SK-N-SH (cell line): ENCODE data around the gene FOXP1. TPM values are rescaled to one million over a fixed set of nuclear protein-coding genes. Genes with fewer than 3 reads are reported as not detected.

ENCODE experiments used
- CTCF ChIA-PET: fragments of 300-600, 350-600 bp; formaldehyde crosslinking; extraction: SDS; loops from one replicate; lab custom pipeline; 2021; lab: Yijun Ruan, JAX
- POLR2A ChIA-PET: fragments of 350-600 bp; sonication (Branson Sonifier 250); formaldehyde crosslinking; extraction: SDS; loops from one replicate; lab custom pipeline; 2020; ENCODE audit warnings: antibody characterized with exemption, inconsistent platforms; lab: Yijun Ruan, JAX
- DNase-seq: peaks from one replicate; pipeline ENCODE4 v3.0.0; 2012
- H2AFZ ChIP-seq: fragments of 200-600 bp; sonication (generic); 2 replicates; pipeline ENCODE4 v1.8.1; 2016; ENCODE audit warnings: antibody characterized with exemption, mild to moderate bottlenecking, low read depth
- H3F3A ChIP-seq: fragments of 200-600 bp; sonication (generic); replicated peaks from 2 replicates; pipeline ENCODE3; 2016; ENCODE audit warnings: antibody characterized with exemption, mild to moderate bottlenecking; ENCODE audit not compliant: insufficient read depth
- H3K27ac ChIP-seq, 2 experiments: fragments of 200-500 bp in 1 of 2; fragments of 200-600 bp in 1 of 2; sonication (Bioruptor generic) in 1 of 2; sonication (generic), shearing (Covaris generic) in 1 of 2; 2 replicates each; pipeline versions ENCODE4 v1.5.1 to v1.6.1; 2014 to 2016; ENCODE audit warnings: low read depth in 2 of 2, inconsistent platforms in 1 of 2, low read length in 1 of 2, mild to moderate bottlenecking in 1 of 2, mixed read lengths in 1 of 2
- H3K27me3 ChIP-seq: fragments of 200-600 bp; sonication (generic), shearing (Covaris generic); 2 replicates; pipeline ENCODE4 v1.6.1; 2016; ENCODE audit warnings: mixed run types; ENCODE audit not compliant: insufficient read depth
- H3K36me3 ChIP-seq, 2 experiments: fragments of 200-500 bp in 1 of 2; fragments of 200-600 bp in 1 of 2; sonication (Bioruptor generic) in 1 of 2; sonication (generic) in 1 of 2; replicated peaks in 1 of 2; 2 replicates each; pipeline versions ENCODE3 to v1.5.1; 2014 to 2016; ENCODE audit warnings: low read length in 1 of 2, mild to moderate bottlenecking in 1 of 2; ENCODE audit not compliant: insufficient read depth in 2 of 2, control insufficient read depth in 1 of 2
- H3K4me1 ChIP-seq, 2 experiments: fragments of 200-500 bp in 1 of 2; fragments of 200-600 bp in 1 of 2; sonication (Bioruptor generic) in 1 of 2; sonication (generic), shearing (Covaris generic) in 1 of 2; 2 replicates each; pipeline versions ENCODE4 v1.5.1 to v1.6.1; 2014 to 2016; ENCODE audit warnings: low read depth in 1 of 2, low read length in 1 of 2, mixed run types in 1 of 2; ENCODE audit not compliant: insufficient read depth in 2 of 2, control insufficient read depth in 1 of 2
- H3K4me2 ChIP-seq: fragments of 200-600 bp; sonication (generic), shearing (Covaris generic); 2 replicates; pipeline ENCODE4 v1.6.1; 2017; ENCODE audit warnings: mixed run types
- H3K4me3 ChIP-seq, 2 experiments: fragments of 200-500 bp in 1 of 2; fragments of 200-600 bp in 1 of 2; sonication (Bioruptor generic) in 1 of 2; sonication (generic), shearing (Covaris generic) in 1 of 2; 2 replicates each; pipeline versions ENCODE4 v1.5.1 to v1.8.1; 2014 to 2016; ENCODE audit warnings: low read depth in 2 of 2, inconsistent platforms in 1 of 2, low read length in 1 of 2, mild to moderate bottlenecking in 1 of 2, mixed read lengths in 1 of 2, moderate library complexity in 1 of 2
- H3K79me2 ChIP-seq: fragments of 200-600 bp; sonication (generic); 2 replicates; pipeline ENCODE4 v1.8.1; 2017; ENCODE audit warnings: mild to moderate bottlenecking; ENCODE audit not compliant: insufficient read depth
- H3K9ac ChIP-seq: fragments of 200-600 bp; sonication (generic); 2 replicates; pipeline ENCODE4 v1.6.1; 2017; ENCODE audit warnings: mixed run types
- H3K9me2 ChIP-seq: fragments of 200-600 bp; sonication (generic); 2 replicates; pipeline ENCODE4 v1.6.1; 2017; ENCODE audit warnings: mixed run types
- H3K9me3 ChIP-seq: fragments of 200-600 bp; sonication (generic); 2 replicates; pipeline ENCODE4 v1.6.1; 2017; ENCODE audit warnings: mixed run types, mild to moderate bottlenecking, moderate library complexity
- H4K20me1 ChIP-seq: fragments of 200-600 bp; sonication (generic); 2 replicates; pipeline ENCODE4 v1.6.1; 2017; ENCODE audit warnings: mild to moderate bottlenecking, mixed run types; ENCODE audit not compliant: insufficient read depth
- EZH2phosphoT487 ChIP-seq: fragments of 200-600 bp; sonication (generic); IDR thresholded peaks from 2 replicates; pipeline ENCODE4 v1.6.1; 2017; ENCODE audit warnings: low read depth, mixed run types, mild to moderate bottlenecking, antibody characterized with exemption, moderate library complexity, borderline replicate concordance
- FOSL2 ChIP-seq: IDR thresholded peaks from 2 replicates; pipeline ENCODE4 v1.4.0; 2012; ENCODE audit warnings: low read depth, mild to moderate bottlenecking, moderate library complexity, borderline replicate concordance
- GATA2 ChIP-seq: sonication (generic); formaldehyde crosslinking; IDR thresholded peaks from 2 replicates; pipeline ENCODE4 v1.5.0; 2020; ENCODE audit warnings: mild to moderate bottlenecking, missing genetic modification reagents
- IRF3 ChIP-seq: fragments of 150-350 bp; IDR thresholded peaks from 2 replicates; pipeline ENCODE4 v1.6.1; 2016; ENCODE audit warnings: mild to moderate bottlenecking, low read depth, low read length
- JUND ChIP-seq: IDR thresholded peaks from 2 replicates; pipeline ENCODE4 v1.4.0; 2012
- MAX ChIP-seq: IDR thresholded peaks from 2 replicates; pipeline ENCODE4 v1.4.0; 2012; ENCODE audit warnings: low read depth
- MEF2A ChIP-seq: IDR thresholded peaks from 2 replicates; pipeline ENCODE4 v1.4.0; 2012; ENCODE audit warnings: low read depth, borderline replicate concordance
- MXI1 ChIP-seq: IDR thresholded peaks from 2 replicates; pipeline ENCODE4 v1.6.1; 2012; ENCODE audit warnings: mild to moderate bottlenecking, low read depth, low read length, improper control_type of control experiment
- NRF1 ChIP-seq: IDR thresholded peaks from 2 replicates; pipeline ENCODE4 v1.6.1; 2012; ENCODE audit warnings: low read depth, mild to moderate bottlenecking, low read length
- RAD21 ChIP-seq: IDR thresholded peaks from 2 replicates; pipeline ENCODE4 v1.6.1; 2012; ENCODE audit warnings: mild to moderate bottlenecking, low read length
- RCOR1 ChIP-seq: fragments of 150-350 bp; IDR thresholded peaks from 2 replicates; pipeline ENCODE4 v1.6.1; 2017; ENCODE audit warnings: antibody characterized with exemption, low read length
- SMC3 ChIP-seq: IDR thresholded peaks from 2 replicates; pipeline ENCODE4 v1.6.1; 2012; ENCODE audit warnings: low read depth, low read length, improper control_type of control experiment
- TAF1 ChIP-seq: IDR thresholded peaks from 2 replicates; pipeline ENCODE4 v1.6.1; 2012; ENCODE audit warnings: low read depth, mild to moderate bottlenecking, low read length, moderate library complexity, borderline replicate concordance
- TCF12 ChIP-seq: IDR thresholded peaks from 2 replicates; pipeline ENCODE4 v1.4.0; 2012
- YY1 ChIP-seq: IDR thresholded peaks from 2 replicates; pipeline ENCODE4 v1.4.0; 2012; ENCODE audit warnings: low read depth, mild to moderate bottlenecking
- ZBTB33 ChIP-seq: IDR thresholded peaks from 2 replicates; pipeline ENCODE4 v1.4.0; 2012; ENCODE audit warnings: low read depth, borderline replicate concordance
- WGBS: methylation state at CpG from one replicate; pipeline ENCODE4 v1.1.6; 2017; ENCODE audit warnings: low lambda C conversion rate; 5-methylcytosine and 5-hydroxymethylcytosine counted together
- polyA plus RNA-seq, 3 experiments: library from polyadenylated mRNA; depleted of rRNA; stranded (reverse); fragments of >200 nt; gene quantifications; 2 replicates each; pipeline ENCODE4 v1.2.3, GENCODE V29; 2012
- TF ChIP-seq, protein P1 (sequence below): IDR thresholded peaks from 2 replicates; pipeline ENCODE4; 2012

The FOXP1 gene
- polyA plus RNA-seq, 1 of the 3 experiments (the other 2 are of a cell fraction), result 8.8 TPM

DNA sequence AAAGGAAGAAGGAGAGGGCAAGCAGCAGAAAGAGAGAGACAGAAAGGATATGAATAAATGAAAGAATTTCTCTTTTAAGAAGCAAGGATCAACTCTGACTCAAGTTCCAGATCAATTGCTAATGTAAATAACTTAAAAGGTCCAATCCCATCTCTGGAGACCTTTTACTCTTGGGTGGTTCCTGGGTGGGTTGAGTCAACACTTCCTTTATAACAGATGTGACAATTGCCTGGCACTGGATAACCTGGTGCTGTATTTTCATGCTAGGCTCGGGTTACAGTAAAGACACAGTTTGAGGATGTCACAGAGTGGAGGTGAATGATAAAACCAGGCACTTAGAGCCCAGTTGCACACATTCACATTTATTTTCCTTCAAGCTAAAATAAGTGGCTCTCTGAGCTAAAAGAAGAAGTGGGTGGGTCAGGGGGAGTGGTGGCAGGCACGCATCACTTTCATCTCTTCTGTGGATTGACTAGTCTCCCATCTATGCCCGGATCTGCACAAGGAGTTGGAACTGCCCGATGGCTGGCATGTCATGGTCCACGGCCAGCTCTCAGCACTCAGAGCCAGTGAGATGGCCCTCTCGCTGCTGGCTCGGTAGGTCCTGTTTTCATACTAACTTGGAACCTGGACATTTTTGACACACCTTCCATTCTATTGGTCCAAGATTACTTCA is 465.8 kb downstream of the FOXP1 start:
- peak overlapping the region in 1 of 2 experiments; percentile 72; a peak in 2 of 4 replicates for H3K27ac ChIP-seq
- H3K9me3 ChIP-seq, result no peaks in the 10 kb centered on the region
- no peaks in the 10 kb centered on the region for H3K36me3 ChIP-seq
- H3K9ac ChIP-seq, result peak overlapping the region; percentile 32; the same call in 1 of the 2 replicates
- DNase-seq, result no peak
- H3K27me3 ChIP-seq, result no peaks in the 10 kb centered on the region
- H3K4me3 ChIP-seq, result no peak overlapping the region
- no peaks in the 10 kb centered on the region for H3K9me2 ChIP-seq
- peaks cover 2 to 23% of the 10 kb centered on the region in 2 experiments for H3K4me1 ChIP-seq
- 84% methylated on average over 7 of the region's 7 CpGs for WGBS
- peaks cover 42% of the 10 kb centered on the region; the same call in 1 of the 2 replicates for H3K79me2 ChIP-seq
- no peaks in the 10 kb centered on the region for H4K20me1 ChIP-seq
- ChIA-PET CTCF (no interaction called here), POLR2A (no interaction called here)
- H3K4me2 ChIP-seq, result peak overlapping the region; percentile 25; the same call in 1 of the 2 replicates
- H3F3A ChIP-seq, result peaks cover 21% of the 10 kb centered on the region
- TF ChIP-seq RAD21 (no peak), TCF12 (peak; percentile 34; the same call in 1 of the 2 replicates)
- no peak overlapping the region for H2AFZ ChIP-seq

- ChIA-PET POLR2A (no interaction called here), CTCF (no interaction called here)
- H3K79me2 ChIP-seq, result peaks cover 46% of the 10 kb centered on the region; the same call in 1 of the 2 replicates
- H2AFZ ChIP-seq, result no peak overlapping the region
- peaks cover 22% of the 10 kb centered on the region for H3F3A ChIP-seq
- peaks cover 2 to 27% of the 10 kb centered on the region in 2 experiments; a peak in 3 of 4 replicates for H3K4me1 ChIP-seq
- no peak overlapping the region for H3K4me3 ChIP-seq
- H3K27ac ChIP-seq, result no peak overlapping the region
- no peak overlapping the region for H3K9ac ChIP-seq
- no peak for DNase-seq
- 77% methylated on average over 7 of the region's 8 CpGs for WGBS
- no peaks in the 10 kb centered on the region for H4K20me1 ChIP-seq
- H3K36me3 ChIP-seq, result peaks cover 6 to 11% of the 10 kb centered on the region in 2 experiments
- no peaks in the 10 kb centered on the region for H3K27me3 ChIP-seq
- H3K9me3 ChIP-seq, result no peaks in the 10 kb centered on the region
- H3K4me2 ChIP-seq, result no peak overlapping the region
- no peaks in the 10 kb centered on the region for H3K9me2 ChIP-seq
- no peak for TF ChIP-seq RAD21
- TF ChIP-seq TAF1, result no peak
- no peak for TF ChIP-seq IRF3
- TF ChIP-seq YY1, result no peak
- no peak for TF ChIP-seq RCOR1
- no peak for TF ChIP-seq ZBTB33
- TF ChIP-seq, protein P1, sequence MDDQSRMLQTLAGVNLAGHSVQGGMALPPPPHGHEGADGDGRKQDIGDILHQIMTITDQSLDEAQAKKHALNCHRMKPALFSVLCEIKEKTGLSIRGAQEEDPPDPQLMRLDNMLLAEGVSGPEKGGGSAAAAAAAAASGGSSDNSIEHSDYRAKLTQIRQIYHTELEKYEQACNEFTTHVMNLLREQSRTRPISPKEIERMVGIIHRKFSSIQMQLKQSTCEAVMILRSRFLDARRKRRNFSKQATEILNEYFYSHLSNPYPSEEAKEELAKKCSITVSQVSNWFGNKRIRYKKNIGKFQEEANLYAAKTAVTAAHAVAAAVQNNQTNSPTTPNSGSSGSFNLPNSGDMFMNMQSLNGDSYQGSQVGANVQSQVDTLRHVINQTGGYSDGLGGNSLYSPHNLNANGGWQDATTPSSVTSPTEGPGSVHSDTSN, result no peak
- TF ChIP-seq MXI1, result no peak
- no peak for TF ChIP-seq SMC3
- no peak for TF ChIP-seq NRF1
- no peak for TF ChIP-seq TCF12
- TF ChIP-seq MEF2A, result no peak
- no peak for TF ChIP-seq JUND
- no peak for TF ChIP-seq FOSL2
- TF ChIP-seq GATA2 (CRISPR knock-in tag), result no peak
- no peak for TF ChIP-seq EZH2phosphoT487
- TF ChIP-seq MAX, result no peak
These were observed 468.9 kb downstream of the FOXP1 start for GRCh38 chr3:71114610-71115009.
